ENCODE data around the gene RASAL2. TPM values are rescaled to one million over a fixed set of nuclear protein-coding genes. Genes with fewer than 3 reads are reported as not detected.

The RASAL2 gene
- total and polyA plus RNA-seq, 2 donors (not counting 1 experiment from before 2014, with no cell fraction given), result 0.12 TPM; not detected in 1

GRCh38 chr1:178133239-178133989 lies 39.5 kb downstream of the RASAL2 start:
- H3K4me2 ChIP-seq (replicated peaks; ENCODE audit: low read depth, low read length, poor library complexity, severe bottlenecking), result no peak overlapping the region
- Mint-ChIP-seq H3K27ac (no peak overlapping the region), H3K9me3 (ENCODE audit: insufficient read depth) (no peaks in the 10 kb centered on the region), H3K27me3 (peaks cover 5% of the 10 kb centered on the region), H3K4me1 (no peaks in the 10 kb centered on the region), H3K4me3 (no peak overlapping the region)
- no peak for DNase-seq
- no peak overlapping the region for H3K9ac ChIP-seq (ENCODE audit: low read length)
- no peaks in the 10 kb centered on the region for H3K9me3 ChIP-seq (ENCODE audit: control extremely low read depth in 1 of 3, control insufficient read depth in 2 of 3, insufficient read depth in 1 of 3, low read length in 2 of 3)
- H3K36me3 ChIP-seq (replicated peaks in 1 of 2; ENCODE audit: control extremely low read depth in 1 of 2, control insufficient read depth in 1 of 2, extremely low read depth in 1 of 2, insufficient read depth in 2 of 2, low read length in 1 of 2), result no peaks in the 10 kb centered on the region
- no peaks in the 10 kb centered on the region for H3K4me1 ChIP-seq (ENCODE audit: control insufficient read depth in 2 of 2, insufficient read depth in 2 of 2, low read length in 2 of 2)
- H3K4me3 ChIP-seq (ENCODE audit: control extremely low read depth in 1 of 5, extremely low read depth in 1 of 5, insufficient read depth in 1 of 5, low read depth in 2 of 5, low read length in 4 of 5), result no peak overlapping the region
- CTCF ChIA-PET, result no interaction called here
- H3K27me3 ChIP-seq (replicated peaks in 1 of 4; ENCODE audit: control extremely low read depth in 1 of 4, control insufficient read depth in 3 of 4, insufficient read depth in 4 of 4, low read length in 3 of 4), result no peaks in the 10 kb centered on the region
- POLR2A ChIA-PET, result no interaction called here
- intact Hi-C loops (cut with micrococcal nuclease), result no loop called here
- H3K79me2 ChIP-seq (ENCODE audit: control insufficient read depth, insufficient read depth, low read length), result no peaks in the 10 kb centered on the region
- no peaks in the 10 kb centered on the region for H4K20me1 ChIP-seq (ENCODE audit: control insufficient read depth, insufficient read depth, low read length, poor library complexity, severe bottlenecking)
- no peak for TF ChIP-seq CTCF (IDR thresholded peaks at IDR 0.05)
- TF ChIP-seq EZH2 (IDR thresholded peaks at IDR 0.05; ENCODE audit: borderline replicate concordance, insufficient read depth, low read depth, low read length, poor library complexity, severe bottlenecking), result no peak
- H2AFZ ChIP-seq (ENCODE audit: insufficient read depth, low read depth, low read length, poor library complexity, severe bottlenecking), result no peak overlapping the region
- WGBS (ENCODE audit: insufficient coverage), result no CpG with 5 or more reads among the region's 3 CpGs
- H3K27ac ChIP-seq (ENCODE audit: low read length in 2 of 2), result no peak overlapping the region
- no peak for ATAC-seq (ENCODE audit: low read depth)

- H3K9me3 ChIP-seq (ENCODE audit: control extremely low read depth in 1 of 3, control insufficient read depth in 2 of 3, insufficient read depth in 1 of 3, low read length in 2 of 3), result no peaks in the 10 kb centered on the region
- H3K36me3 ChIP-seq (replicated peaks in 1 of 2; ENCODE audit: control extremely low read depth in 1 of 2, control insufficient read depth in 1 of 2, extremely low read depth in 1 of 2, insufficient read depth in 2 of 2, low read length in 1 of 2), result no peaks in the 10 kb centered on the region
- intact Hi-C loops (cut with micrococcal nuclease), result no loop called here
- Mint-ChIP-seq H3K9me3 (ENCODE audit: insufficient read depth) (no peaks in the 10 kb centered on the region), H3K27me3 (peaks cover 5% of the 10 kb centered on the region), H3K27ac (no peak overlapping the region), H3K4me1 (no peaks in the 10 kb centered on the region), H3K4me3 (no peak overlapping the region)
- DNase-seq, result no peak
- H3K27me3 ChIP-seq (replicated peaks in 1 of 4; ENCODE audit: control extremely low read depth in 1 of 4, control insufficient read depth in 3 of 4, insufficient read depth in 4 of 4, low read length in 3 of 4), result no peaks in the 10 kb centered on the region
- H3K4me3 ChIP-seq (ENCODE audit: control extremely low read depth in 1 of 5, extremely low read depth in 1 of 5, insufficient read depth in 1 of 5, low read depth in 2 of 5, low read length in 4 of 5), result no peak overlapping the region
- CTCF ChIA-PET, result no interaction called here
- POLR2A ChIA-PET, result no interaction called here
- H2AFZ ChIP-seq (ENCODE audit: insufficient read depth, low read depth, low read length, poor library complexity, severe bottlenecking), result no peak overlapping the region
- no peak overlapping the region for H3K9ac ChIP-seq (ENCODE audit: low read length)
- 20% methylated on average over 1 of the region's 2 CpGs for WGBS (ENCODE audit: insufficient coverage)
- H3K79me2 ChIP-seq (ENCODE audit: control insufficient read depth, insufficient read depth, low read length), result no peaks in the 10 kb centered on the region
- TF ChIP-seq EZH2 (IDR thresholded peaks at IDR 0.05; ENCODE audit: borderline replicate concordance, insufficient read depth, low read depth, low read length, poor library complexity, severe bottlenecking) (no peak), CTCF (IDR thresholded peaks at IDR 0.05) (no peak)
- no peak overlapping the region for H3K4me2 ChIP-seq (replicated peaks; ENCODE audit: low read depth, low read length, poor library complexity, severe bottlenecking)
- no peaks in the 10 kb centered on the region for H3K4me1 ChIP-seq (ENCODE audit: control insufficient read depth in 2 of 2, insufficient read depth in 2 of 2, low read length in 2 of 2)
- H3K27ac ChIP-seq (ENCODE audit: low read length in 2 of 2), result no peak overlapping the region
- ATAC-seq (ENCODE audit: low read depth), result no peak
- no peaks in the 10 kb centered on the region for H4K20me1 ChIP-seq (ENCODE audit: control insufficient read depth, insufficient read depth, low read length, poor library complexity, severe bottlenecking)
Observed at GRCh38 chr1:178134061-178134460, 40.2 kb downstream of the RASAL2 start.
